ENCODE results near the gene FGF3. TPM values are rescaled to one million over a fixed set of nuclear protein-coding genes. Genes with fewer than 3 reads are reported as not detected.

Gene FGF3
- total and polyA plus RNA-seq, 11 donors: not detected

DNA sequence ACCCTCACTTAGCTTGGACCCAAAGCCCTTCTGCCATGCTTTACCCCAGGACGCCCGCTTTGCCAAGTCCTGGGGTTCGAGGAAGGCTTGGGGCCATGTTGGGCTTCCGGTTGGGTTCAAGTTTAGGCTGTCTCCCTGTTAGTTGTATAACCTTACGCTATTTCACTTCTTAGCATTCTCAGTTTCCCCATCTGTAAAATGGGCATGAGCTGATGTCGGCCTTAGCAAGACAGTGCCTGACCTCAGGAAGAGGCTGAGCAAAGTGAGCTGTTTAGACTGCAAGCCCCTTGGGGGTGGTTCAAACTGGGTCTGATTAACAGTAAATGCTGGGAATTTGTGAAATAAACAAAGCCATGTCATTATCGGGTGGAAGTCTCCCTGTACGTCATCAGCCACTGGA, 40.8 kb downstream of the FGF3 start:
- no peak for DNase-seq
- intact Hi-C loops (cut with DNase I): no loop called here
- TF ChIP-seq, protein P1, sequence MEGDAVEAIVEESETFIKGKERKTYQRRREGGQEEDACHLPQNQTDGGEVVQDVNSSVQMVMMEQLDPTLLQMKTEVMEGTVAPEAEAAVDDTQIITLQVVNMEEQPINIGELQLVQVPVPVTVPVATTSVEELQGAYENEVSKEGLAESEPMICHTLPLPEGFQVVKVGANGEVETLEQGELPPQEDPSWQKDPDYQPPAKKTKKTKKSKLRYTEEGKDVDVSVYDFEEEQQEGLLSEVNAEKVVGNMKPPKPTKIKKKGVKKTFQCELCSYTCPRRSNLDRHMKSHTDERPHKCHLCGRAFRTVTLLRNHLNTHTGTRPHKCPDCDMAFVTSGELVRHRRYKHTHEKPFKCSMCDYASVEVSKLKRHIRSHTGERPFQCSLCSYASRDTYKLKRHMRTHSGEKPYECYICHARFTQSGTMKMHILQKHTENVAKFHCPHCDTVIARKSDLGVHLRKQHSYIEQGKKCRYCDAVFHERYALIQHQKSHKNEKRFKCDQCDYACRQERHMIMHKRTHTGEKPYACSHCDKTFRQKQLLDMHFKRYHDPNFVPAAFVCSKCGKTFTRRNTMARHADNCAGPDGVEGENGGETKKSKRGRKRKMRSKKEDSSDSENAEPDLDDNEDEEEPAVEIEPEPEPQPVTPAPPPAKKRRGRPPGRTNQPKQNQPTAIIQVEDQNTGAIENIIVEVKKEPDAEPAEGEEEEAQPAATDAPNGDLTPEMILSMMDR (IDR thresholded peaks at IDR 0.05): no peak
- no peak for TF ChIP-seq POLR2A (IDR thresholded peaks at IDR 0.05)
- peaks cover 0 to 18% (median 0%) of the 10 kb centered on the region in 12 donors for H3K4me1 ChIP-seq
- no peak for ATAC-seq
- H3K36me3 ChIP-seq: no peaks in the 10 kb centered on the region
- H3K4me3 ChIP-seq: no peak overlapping the region
- peaks cover 17 to 64% (median 37%) of the 10 kb centered on the region in 9 donors for H3K27me3 ChIP-seq
- WGBS, 4 donors: 87 to 94% (median 90%) methylated on average over 8 of the region's 8 CpGs
- H3K27ac ChIP-seq: no peak overlapping the region
- H3K9me3 ChIP-seq: no peaks in the 10 kb centered on the region

DNA sequence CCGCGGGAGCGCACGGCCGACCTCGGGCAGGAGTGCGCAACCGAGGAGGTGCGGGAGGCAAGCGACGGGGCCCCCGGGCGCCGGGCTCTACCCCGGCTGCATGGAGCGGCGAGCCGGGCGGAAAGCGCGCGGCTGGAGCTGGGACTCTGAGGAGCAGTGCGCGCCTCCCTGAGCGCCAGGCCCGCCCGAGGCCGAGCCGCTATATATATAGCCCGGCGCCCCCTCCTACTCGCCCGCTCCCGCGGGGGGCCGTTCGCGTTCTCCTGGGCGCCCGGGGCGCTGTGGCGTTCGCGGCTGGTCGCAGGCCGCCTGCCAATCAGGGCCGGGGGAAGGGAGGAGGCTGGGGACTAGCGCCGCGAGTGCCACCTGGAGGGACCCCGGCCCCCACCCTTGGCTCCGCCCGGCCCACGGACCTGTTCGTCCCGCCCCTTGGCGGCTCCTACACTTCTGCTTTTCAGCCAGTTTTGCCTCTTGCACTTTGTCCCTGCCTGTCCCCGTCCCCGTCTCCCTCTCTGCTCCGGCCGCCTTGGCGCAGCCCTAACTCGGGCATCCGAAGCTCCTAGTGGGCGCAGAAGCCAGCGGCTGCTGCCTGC, 44.0 kb downstream of the FGF3 start, which contains the start of gene FGF4:
Gene FGF4, minus strand, starts transcription at position 179 of the 593 bp plus-strand sequence. CDS start 257 bp downstream, outside the sequence.
- Histone ChIP-seq H3K27ac (no peak within 1 kb of the TSS), H3K27me3 (peaks cover 18 to 83% (median 41%) of the 10 kb centered on the region in 9 donors), H3K4me1 (peaks cover 0 to 18% (median 0%) of the 10 kb centered on the region in 12 donors), H3K4me3 (peak within 1 kb of the TSS in 1 of 12 donors; percentile 13), H3K36me3 (no peaks in the 10 kb centered on the region), H3K9me3 (no peaks in the 10 kb centered on the region)
- WGBS, 4 donors: 1 to 5% (median 3%) methylated on average over 5 to 66 of the region's 66 CpGs
- DNase-seq: no peak
- intact Hi-C loops (cut with DNase I): no loop called here
- TF ChIP-seq, protein P1 (IDR thresholded peaks at IDR 0.05): no peak
- ATAC-seq: no peak

DNA sequence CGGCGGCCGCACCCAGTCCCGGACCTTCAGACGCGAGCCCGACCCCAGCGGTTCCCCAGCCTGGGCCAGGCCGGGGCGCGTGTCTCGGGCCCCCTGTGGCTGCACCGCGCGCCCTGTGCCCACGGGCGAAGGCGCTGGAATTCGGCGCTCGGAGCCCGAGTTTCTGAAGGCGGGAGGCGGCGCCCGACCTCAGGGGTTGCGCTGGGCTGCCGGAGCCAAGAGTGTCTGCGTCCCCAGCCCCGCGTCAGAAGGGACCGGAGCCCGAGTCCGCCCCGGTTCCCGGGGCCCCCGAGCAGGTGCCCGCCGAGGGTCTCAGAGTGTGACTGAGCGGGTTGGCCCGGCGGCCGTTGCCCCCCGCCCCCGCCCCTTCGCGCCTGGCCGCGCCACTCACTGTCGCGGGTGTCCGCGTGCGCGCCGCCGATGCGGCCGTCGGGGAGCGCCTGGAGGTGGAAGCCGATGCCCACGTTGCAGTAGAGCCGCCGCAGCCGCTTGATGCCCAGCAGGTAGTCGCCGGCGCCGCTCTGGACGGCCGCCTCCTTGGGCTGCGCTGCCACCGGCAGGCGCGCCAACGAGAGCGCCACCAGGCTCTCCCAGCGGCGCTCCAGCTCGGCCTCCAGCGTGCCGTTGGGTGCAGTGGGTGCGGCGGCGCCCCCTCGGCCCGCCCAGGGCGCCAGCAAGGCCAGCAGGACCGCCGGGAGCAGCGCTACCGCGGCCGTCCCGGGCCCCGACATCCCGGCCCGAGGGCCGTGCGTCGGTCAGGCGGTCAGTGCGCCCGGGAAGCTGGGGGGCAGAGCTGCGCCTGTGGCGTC, 44.7 kb downstream of the FGF3 start:
- no peak for ATAC-seq
- intact Hi-C loops (cut with DNase I): no loop called here
- Histone ChIP-seq H3K4me1 (peaks cover 0 to 18% (median 0%) of the 10 kb centered on the region in 12 donors), H3K27ac (no peak overlapping the region), H3K9me3 (no peaks in the 10 kb centered on the region), H3K36me3 (no peaks in the 10 kb centered on the region), H3K4me3 (peak overlapping the region in 1 of 12 donors; percentile 13), H3K27me3 (peaks cover 18 to 86% (median 45%) of the 10 kb centered on the region in 9 donors)
- 0 to 2% (median 2%) methylated on average over 20 to 107 of the region's 107 CpGs; no CpG with 5 or more reads in 1 of the 4 donors for WGBS, 4 donors
- DNase-seq: no peak
- TF ChIP-seq POLR2A (IDR thresholded peaks at IDR 0.05): no peak
- TF ChIP-seq, protein P1 (IDR thresholded peaks at IDR 0.05): no peak
